Muscle of leg (tissue), 16 donors: ENCODE results near the gene FADS1. TPM values are rescaled to one million over a fixed set of nuclear protein-coding genes. Genes with fewer than 3 reads are reported as not detected.

ENCODE experiments used
- DNase-seq: peaks from one replicate; pipeline ENCODE4 v3.0.0; 2013
- H3K27ac ChIP-seq: one replicate; pipeline ENCODE4 v1.5.1; 2013; ENCODE audit warnings: mild to moderate bottlenecking, low read length, control low read depth
- H3K27me3 ChIP-seq: one replicate; pipeline ENCODE4 v1.6.1; 2013; ENCODE audit warnings: low read length; ENCODE audit not compliant: control insufficient read depth, insufficient read depth
- H3K36me3 ChIP-seq: one replicate; pipeline ENCODE4 v1.6.1; 2013; ENCODE audit warnings: low read length; ENCODE audit not compliant: control insufficient read depth, insufficient read depth
- H3K4me1 ChIP-seq: one replicate; pipeline ENCODE4 v1.6.1; 2013; ENCODE audit warnings: low read length; ENCODE audit not compliant: control insufficient read depth, insufficient read depth
- H3K4me3 ChIP-seq: one replicate; pipeline ENCODE4 v1.5.1; 2013; ENCODE audit warnings: low read length, control low read depth
- H3K9me3 ChIP-seq: replicated peaks from 2 replicates; pipeline ENCODE4 v1.6.1; 2013; ENCODE audit warnings: low read depth, low read length; ENCODE audit not compliant: control insufficient read depth
- WGBS: methylation state at CpG from one replicate; pipeline ENCODE4 v1.1.5; 2013; ENCODE audit warnings: missing lambda C conversion rate; ENCODE audit not compliant: insufficient coverage; 5-methylcytosine and 5-hydroxymethylcytosine counted together
- long read RNA-seq, 11 donors: transcript quantifications; one replicate each; lab custom pipeline, GENCODE V29; 2026
- polyA plus RNA-seq, 8 donors: library from polyadenylated mRNA; unstranded; fragments of 120-200 nt; gene quantifications; one replicate each; pipeline versions ENCODE4 v1.2.1 to v1.2.3, GENCODE V29; 2013; ENCODE audit warnings: inconsistent platforms in 1 of 8, low replicate concordance in 1 of 8; ENCODE audit not compliant: insufficient read length in 8 of 8, insufficient read depth in 1 of 8
- total RNA-seq: library from RNA; stranded (reverse); fragments of 120-200 nt; gene quantifications from one replicate; pipeline ENCODE4 v1.2.4, GENCODE V29; 2013

FADS1 gene
- total RNA-seq: 18.8 TPM
- polyA plus RNA-seq: 10 to 100 TPM; 17.5 to 33.4 (median 21.2) TPM
- long read RNA-seq, donor 1, partial matches to known transcripts: 0 of 5 reads
- long read RNA-seq, donor 1, other reads (novel, unspliced or antisense): 5 of 5 reads
- long read RNA-seq, donor 2: 0 reads
- long read RNA-seq, donor 3, full-length matches to known transcripts: 6 of 27 reads
- long read RNA-seq, donor 3, partial matches to known transcripts: 21 of 27 reads
- long read RNA-seq, donor 3, other reads (novel, unspliced or antisense): 0 of 27 reads
- long read RNA-seq, donor 4, full-length matches to known transcripts: 1 of 6 reads
- long read RNA-seq, donor 4, partial matches to known transcripts: 0 of 6 reads
- long read RNA-seq, donor 4, other reads (novel, unspliced or antisense): 5 of 6 reads
- long read RNA-seq, donor 5, full-length matches to known transcripts: 13 of 92 reads
- long read RNA-seq, donor 5, partial matches to known transcripts: 79 of 92 reads
- long read RNA-seq, donor 5, other reads (novel, unspliced or antisense): 0 of 92 reads
- long read RNA-seq, donor 6, full-length matches to known transcripts: 8 of 8 reads
- long read RNA-seq, donor 6, partial matches to known transcripts: 0 of 8 reads
- long read RNA-seq, donor 6, other reads (novel, unspliced or antisense): 0 of 8 reads
- long read RNA-seq, donor 7, full-length matches to known transcripts: 6 of 6 reads
- long read RNA-seq, donor 7, partial matches to known transcripts: 0 of 6 reads
- long read RNA-seq, donor 7, other reads (novel, unspliced or antisense): 0 of 6 reads
- long read RNA-seq, donor 8, full-length matches to known transcripts: 5 of 24 reads
- long read RNA-seq, donor 8, partial matches to known transcripts: 0 of 24 reads
- long read RNA-seq, donor 8, other reads (novel, unspliced or antisense): 19 of 24 reads
- long read RNA-seq, donor 9, full-length matches to known transcripts: 5 of 11 reads
- long read RNA-seq, donor 9, partial matches to known transcripts: 6 of 11 reads
- long read RNA-seq, donor 9, other reads (novel, unspliced or antisense): 0 of 11 reads
- long read RNA-seq, donor 10, full-length matches to known transcripts: 6 of 203 reads
- long read RNA-seq, donor 10, partial matches to known transcripts: 191 of 203 reads
- long read RNA-seq, donor 10, other reads (novel, unspliced or antisense): 6 of 203 reads
- long read RNA-seq, donor 11, full-length matches to known transcripts: 7 of 165 reads
- long read RNA-seq, donor 11, partial matches to known transcripts: 158 of 165 reads
- long read RNA-seq, donor 11, other reads (novel, unspliced or antisense): 0 of 165 reads

DNA sequence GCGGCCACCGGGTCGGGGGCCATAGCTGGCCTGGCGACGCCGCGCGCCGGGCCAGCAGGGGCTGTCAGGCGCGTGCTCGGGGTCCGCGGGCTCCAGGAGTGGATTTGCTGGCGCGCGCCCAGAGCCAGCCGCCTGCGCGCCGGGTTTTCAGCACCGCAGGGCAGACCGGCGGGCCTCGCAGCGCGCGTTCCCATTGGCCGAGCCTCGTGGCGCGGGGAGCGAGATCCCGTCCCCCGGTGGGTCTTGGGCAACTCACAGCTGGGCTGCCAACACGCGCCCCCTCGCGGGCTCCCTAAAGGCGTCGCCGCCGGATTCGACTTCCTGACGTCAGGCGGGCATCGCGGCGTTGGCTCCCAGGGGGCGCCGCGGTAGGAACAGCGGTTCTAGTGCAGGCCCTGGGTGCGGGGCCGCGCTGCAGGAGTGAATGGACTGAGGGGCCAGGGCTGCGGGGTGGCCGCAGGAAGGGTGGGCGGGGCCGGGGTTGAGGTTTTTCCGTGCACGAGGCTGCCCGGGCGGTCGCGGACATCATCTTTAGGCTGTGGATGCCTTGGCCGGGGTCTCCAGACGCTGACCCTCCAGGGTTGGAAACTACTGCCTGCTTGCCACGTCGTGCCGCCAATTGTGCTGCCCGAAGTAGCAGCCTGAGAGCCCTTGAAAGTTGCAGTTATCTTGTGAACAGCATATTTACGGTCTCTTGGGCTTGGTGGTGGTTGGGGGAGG, at the start of gene FADS1:
Gene FADS1, minus strand, starts transcription at position 268 of the 720 bp plus-strand sequence. Its CDS starts 74 bp downstream, at position 194.
- peaks cover 15% of the 10 kb centered on the region for H3K4me1 ChIP-seq
- peak; percentile 91 for DNase-seq
- H3K4me3 ChIP-seq: peak within 1 kb of the TSS; percentile 75
- peak within 1 kb of the TSS; percentile 99 for H3K27ac ChIP-seq
- no peaks in the 10 kb centered on the region for H3K9me3 ChIP-seq
- peaks cover 20% of the 10 kb centered on the region for H3K36me3 ChIP-seq
- under 1% methylated on average over 70 of the region's 73 CpGs for WGBS
- no peaks in the 10 kb centered on the region for H3K27me3 ChIP-seq

DNA sequence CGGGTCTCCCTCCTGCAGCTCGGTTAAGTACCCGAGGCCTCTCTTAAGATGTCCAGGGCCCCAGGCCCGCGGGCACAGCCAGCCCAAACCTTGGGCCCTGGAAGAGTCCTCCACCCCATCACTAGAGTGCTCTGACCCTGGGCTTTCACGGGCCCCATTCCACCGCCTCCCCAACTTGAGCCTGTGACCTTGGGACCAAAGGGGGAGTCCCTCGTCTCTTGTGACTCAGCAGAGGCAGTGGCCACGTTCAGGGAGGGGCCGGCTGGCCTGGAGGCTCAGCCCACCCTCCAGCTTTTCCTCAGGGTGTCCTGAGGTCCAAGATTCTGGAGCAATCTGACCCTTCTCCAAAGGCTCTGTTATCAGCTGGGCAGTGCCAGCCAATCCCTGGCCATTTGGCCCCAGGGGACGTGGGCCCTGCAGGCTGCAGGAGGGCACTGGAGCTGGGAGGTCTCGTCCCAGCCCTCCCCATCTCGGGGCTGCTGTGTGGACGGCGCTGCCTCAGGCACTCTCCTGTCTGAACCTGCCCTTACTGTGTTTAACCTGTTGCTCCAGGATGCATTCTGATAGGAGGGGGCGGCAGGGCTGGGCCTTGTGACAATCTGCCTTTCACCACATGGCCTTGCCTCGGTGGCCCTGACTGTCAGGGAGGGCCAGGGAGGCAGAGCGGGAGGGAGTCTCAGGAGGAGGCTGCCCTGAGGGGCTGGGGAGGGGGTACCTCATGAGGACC, 49.6 kb upstream of the FADS1 start:
- peaks cover 12% of the 10 kb centered on the region for H3K4me1 ChIP-seq
- DNase-seq: no peak
- H3K4me3 ChIP-seq: no peak overlapping the region
- H3K27ac ChIP-seq: no peak overlapping the region
- no peaks in the 10 kb centered on the region for H3K27me3 ChIP-seq
- WGBS: 81% methylated on average over 18 of the region's 18 CpGs
- peaks cover 41% of the 10 kb centered on the region for H3K36me3 ChIP-seq
- H3K9me3 ChIP-seq: no peaks in the 10 kb centered on the region

DNA sequence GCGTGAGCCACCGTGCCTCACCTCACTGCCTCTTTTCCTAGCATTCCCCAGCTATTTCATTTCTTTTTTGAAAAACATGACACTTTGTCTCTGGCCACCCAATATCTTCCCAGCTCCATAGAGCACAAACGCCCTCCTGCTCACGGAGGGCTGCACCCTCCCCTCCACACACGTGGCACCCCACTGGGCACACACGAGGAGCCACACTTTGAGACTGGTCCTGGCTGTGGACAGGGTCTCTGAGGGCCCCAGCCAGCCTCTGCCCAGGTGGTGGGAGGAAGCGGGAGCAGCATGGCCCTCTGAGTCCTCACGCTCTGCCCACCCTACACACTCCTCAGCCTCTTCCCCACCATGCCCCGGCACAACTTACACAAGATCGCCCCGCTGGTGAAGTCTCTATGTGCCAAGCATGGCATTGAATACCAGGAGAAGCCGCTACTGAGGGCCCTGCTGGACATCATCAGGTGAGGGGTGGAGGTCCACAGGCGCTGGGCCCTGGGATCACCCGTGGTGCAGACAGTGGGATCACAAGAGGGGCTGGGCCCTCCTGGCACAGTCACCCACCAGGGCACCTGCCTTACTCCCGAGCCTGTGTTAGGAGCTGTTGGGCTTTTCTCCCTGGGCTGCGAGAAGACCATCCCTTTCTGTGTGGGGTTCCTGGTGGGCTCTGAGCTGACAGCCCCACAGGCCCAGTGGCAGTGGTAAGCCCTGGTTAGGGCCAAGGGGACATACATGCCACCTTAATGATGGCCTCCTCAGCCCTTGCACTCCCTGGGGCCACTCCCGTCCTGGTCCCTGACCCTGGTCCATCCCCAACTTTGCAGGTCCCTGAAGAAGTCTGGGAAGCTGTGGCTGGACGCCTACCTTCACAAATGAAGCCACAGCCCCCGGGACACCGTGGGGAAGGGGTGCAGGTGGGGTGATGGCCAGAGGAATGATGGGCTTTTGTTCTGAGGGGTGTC, 48.3 kb upstream of the FADS1 start:
- Histone ChIP-seq H3K27ac (no peak overlapping the region), H3K9me3 (no peaks in the 10 kb centered on the region), H3K36me3 (peaks cover 46% of the 10 kb centered on the region), H3K27me3 (no peaks in the 10 kb centered on the region), H3K4me1 (peaks cover 2% of the 10 kb centered on the region), H3K4me3 (no peak overlapping the region)
- WGBS: 87% methylated on average over 13 of the region's 20 CpGs
- no peak for DNase-seq

DNA sequence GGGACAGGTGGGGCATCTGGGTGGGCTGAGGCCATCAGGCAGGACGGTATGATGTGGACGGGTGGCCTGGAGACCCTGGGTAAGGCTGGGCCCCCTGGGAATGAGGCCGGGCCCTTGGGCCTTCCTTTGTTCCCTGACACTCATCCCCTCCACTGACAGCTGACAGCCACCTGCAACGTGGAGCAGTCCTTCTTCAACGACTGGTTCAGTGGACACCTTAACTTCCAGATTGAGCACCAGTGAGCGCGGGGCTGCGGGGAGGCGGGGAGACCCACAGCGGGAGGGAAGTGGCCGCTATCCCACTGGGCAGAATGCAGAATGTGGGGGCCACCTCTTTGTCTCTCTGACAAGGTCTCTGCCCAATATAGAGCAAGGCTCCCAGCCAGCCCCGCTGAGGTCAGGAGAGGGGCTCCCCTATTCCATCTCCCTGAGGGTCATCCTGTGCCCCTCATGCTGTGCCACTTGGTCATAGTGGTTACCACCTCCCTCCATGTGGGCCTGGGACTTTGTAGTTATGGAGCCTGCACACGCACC, 46.8 kb upstream of the FADS1 start:
- Histone ChIP-seq H3K27me3 (no peaks in the 10 kb centered on the region), H3K27ac (no peak overlapping the region), H3K4me3 (no peak overlapping the region), H3K4me1 (peaks cover 5% of the 10 kb centered on the region), H3K9me3 (no peaks in the 10 kb centered on the region), H3K36me3 (peaks cover 56% of the 10 kb centered on the region)
- no peak for DNase-seq
- WGBS: 92% methylated on average over 6 of the region's 13 CpGs

DNA sequence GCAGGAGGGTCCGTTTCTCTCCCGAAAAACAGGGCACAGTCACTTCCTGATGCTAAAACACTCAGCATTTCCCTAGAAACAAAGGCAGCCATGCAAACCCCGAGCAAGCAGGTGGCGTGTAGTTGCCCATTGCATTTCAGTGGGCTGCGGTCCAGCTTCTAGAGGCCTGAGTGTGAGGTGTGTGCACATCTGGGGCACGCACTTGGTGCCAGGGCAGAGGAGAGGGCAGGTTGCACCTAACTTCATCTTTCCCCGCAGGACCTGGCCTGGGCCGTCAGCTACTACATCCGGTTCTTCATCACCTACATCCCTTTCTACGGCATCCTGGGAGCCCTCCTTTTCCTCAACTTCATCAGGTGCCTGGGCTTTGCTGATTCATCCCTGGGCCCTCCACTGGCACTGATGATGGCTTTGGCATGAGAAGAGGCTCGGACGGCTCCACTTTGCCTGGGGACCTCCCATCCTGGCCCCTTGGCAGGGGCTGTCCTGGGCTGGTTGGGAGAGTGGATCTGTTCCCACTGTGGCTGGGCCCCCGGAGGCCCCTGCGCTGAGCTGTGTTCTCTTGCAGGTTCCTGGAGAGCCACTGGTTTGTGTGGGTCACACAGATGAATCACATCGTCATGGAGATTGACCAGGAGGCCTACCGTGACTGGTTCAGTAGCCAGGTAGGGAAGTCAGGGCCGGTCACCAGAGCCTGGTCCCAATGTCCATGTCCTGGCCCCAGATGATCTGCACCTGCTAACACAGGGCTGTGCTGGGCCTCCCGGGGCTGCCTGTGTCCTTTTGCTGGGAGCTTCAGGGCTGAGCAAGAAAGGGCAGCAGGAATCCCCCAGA, 46.1 kb upstream of the FADS1 start:
- Histone ChIP-seq H3K4me1 (peaks cover 5% of the 10 kb centered on the region), H3K36me3 (peaks cover 58% of the 10 kb centered on the region), H3K9me3 (no peaks in the 10 kb centered on the region), H3K4me3 (no peak overlapping the region), H3K27ac (no peak overlapping the region), H3K27me3 (no peaks in the 10 kb centered on the region)
- DNase-seq: no peak
- 88% methylated on average over 15 of the region's 18 CpGs for WGBS

DNA sequence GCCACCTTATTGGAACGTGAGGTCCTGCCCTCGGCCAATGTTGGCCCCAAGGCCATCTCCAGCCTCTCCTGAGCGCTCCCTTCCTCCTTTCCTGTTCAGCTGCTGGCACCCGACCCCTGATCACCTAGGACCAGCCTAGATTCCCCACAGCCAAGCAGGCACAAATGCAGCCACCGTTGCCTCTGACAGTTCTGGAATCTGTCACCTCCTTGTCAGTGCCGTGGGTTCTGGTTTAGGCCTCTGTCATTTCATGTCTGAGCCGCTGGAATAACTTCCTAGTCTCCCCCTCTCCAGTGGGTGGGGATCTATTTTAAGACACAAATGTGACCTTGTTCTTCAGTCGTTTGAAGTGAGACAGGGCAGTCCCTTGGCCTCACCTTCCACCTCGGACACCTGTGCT, 44.8 kb upstream of the FADS1 start:
- Histone ChIP-seq H3K36me3 (peaks cover 71% of the 10 kb centered on the region), H3K27me3 (no peaks in the 10 kb centered on the region), H3K27ac (no peak overlapping the region), H3K9me3 (no peaks in the 10 kb centered on the region), H3K4me1 (peaks cover 5% of the 10 kb centered on the region), H3K4me3 (no peak overlapping the region)
- 88% methylated on average over 5 of the region's 9 CpGs for WGBS
- no peak for DNase-seq

DNA sequence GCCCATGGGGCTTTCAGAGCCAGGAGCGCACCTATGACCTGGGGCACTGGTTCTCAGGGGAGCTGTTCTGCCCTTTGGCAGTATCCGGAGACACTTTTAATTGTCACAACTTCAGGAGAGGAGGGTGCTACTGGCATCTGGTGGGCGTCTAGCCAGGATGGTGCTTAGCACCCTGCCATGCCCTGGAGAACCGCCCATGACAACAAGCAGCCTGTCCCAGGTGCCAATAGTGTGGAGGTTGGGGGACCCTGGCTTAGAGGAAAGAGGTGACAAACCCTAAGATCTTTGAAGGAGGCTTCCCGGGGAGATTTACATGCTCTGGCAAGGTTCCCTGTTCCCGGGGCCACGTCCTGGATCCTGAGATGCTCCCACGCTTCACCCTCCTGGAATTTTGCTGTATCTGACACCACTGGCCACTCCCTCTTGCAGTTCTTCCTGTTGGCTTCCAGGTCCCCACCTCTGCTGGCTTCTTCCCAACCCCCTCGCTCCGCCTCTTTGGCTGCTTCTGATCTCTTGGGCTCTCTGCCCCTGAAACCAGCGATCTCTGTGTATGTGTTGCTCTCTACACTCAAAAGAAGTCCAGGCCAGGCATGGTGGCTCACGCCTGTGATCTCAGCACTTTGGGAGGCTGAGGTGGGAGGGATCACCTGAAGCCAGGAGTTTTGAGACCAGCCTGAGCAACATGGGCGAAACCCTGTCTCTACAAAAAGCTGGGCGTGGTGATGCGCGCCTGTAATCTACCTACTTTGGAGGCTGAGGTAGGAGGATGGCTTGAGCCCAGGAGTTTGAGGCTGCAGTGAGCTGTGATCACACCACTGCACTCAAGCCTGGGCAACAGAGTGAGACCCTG, 43.5 kb upstream of the FADS1 start:
- Histone ChIP-seq H3K4me1 (peaks cover 7% of the 10 kb centered on the region), H3K36me3 (peaks cover 75% of the 10 kb centered on the region), H3K27me3 (no peaks in the 10 kb centered on the region), H3K4me3 (no peak overlapping the region), H3K9me3 (no peaks in the 10 kb centered on the region), H3K27ac (no peak overlapping the region)
- 70% methylated on average over 13 of the region's 16 CpGs for WGBS
- no peak for DNase-seq
